T-helper 2 cell treated with Interferon-gamma antibody and Interleukin-4, amounts not matched to agents 5 μg/mL and 100 μg/mL, for 36 hours (primary cell): ENCODE results near the gene USP32.
"Not testable (repeated sequence)": the region's sequence is repeated elsewhere in the genome, so short reads cannot be mapped to it uniquely, and the experiment has no call there.

ENCODE experiments used
- DNase-seq: peaks from one replicate; pipeline ENCODE4 v3.0.0; 2021; ENCODE audit warnings: low spot score
- H3K27ac Mint-ChIP-seq: one replicate; pipeline ENCODE4 v1.8.0; 2021; ENCODE audit warnings: mild to moderate bottlenecking, mixed read lengths
- H3K27me3 Mint-ChIP-seq: one replicate; pipeline ENCODE4 v1.8.0; 2021; ENCODE audit warnings: low read depth, mixed read lengths
- H3K36me3 Mint-ChIP-seq: one replicate; pipeline ENCODE4 v1.8.0; 2021; ENCODE audit warnings: low read depth, mixed read lengths
- H3K4me1 Mint-ChIP-seq: one replicate; pipeline ENCODE4 v1.8.0; 2021; ENCODE audit warnings: low read depth, mixed read lengths
- H3K4me3 Mint-ChIP-seq: one replicate; pipeline ENCODE4 v1.8.0; 2022; ENCODE audit warnings: mild to moderate bottlenecking, moderate library complexity, mixed read lengths
- H3K9me3 Mint-ChIP-seq: one replicate; pipeline ENCODE4 v1.8.0; 2021; ENCODE audit warnings: mixed read lengths

USP32 gene

DNA sequence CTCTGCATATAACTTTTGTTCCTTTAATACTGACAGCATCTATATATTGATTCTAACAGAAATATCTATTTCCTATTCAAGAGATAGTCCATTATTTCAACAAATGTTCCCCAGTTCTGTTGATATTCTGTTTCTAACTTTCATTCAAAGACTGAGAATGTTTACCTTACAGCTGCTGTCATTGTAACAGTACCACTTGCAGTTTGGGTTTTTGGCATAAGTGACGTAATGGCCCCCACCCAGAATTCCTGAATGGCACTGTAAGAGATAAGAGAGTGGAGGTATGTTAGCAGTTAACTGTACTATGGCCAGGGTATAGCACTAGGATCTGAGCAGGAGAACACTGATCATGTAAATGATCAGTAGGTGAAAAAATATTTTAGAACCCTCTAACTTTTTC, 211.6 kb downstream of the USP32 start:
- H3K4me1 Mint-ChIP-seq, H3K27ac Mint-ChIP-seq, DNase-seq, H3K9me3 Mint-ChIP-seq, H3K27me3 Mint-ChIP-seq, H3K4me3 Mint-ChIP-seq: not testable (repeated sequence)
- peaks cover 25% of the 10 kb centered on the region for H3K36me3 Mint-ChIP-seq

DNA sequence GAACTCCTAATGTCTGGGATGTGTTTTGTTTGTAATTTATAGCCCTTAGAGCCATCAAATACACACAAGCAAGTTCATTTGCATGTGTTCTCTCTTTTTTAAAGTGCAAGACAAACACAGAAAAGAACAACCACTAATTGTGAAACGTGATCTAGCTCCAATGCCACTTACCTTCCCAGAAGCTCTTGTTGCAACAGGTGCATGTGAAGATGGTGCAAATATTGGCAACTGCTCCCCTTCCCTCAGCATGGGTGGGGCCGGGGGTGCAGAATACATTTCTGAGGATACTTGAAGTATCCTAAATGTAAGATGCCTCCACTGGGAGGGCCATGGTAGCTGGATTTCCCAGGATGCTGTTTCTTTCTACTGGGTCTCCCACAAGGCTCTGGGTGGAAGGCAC, 213.8 kb downstream of the USP32 start:
- H3K27me3 Mint-ChIP-seq, DNase-seq, H3K4me1 Mint-ChIP-seq, H3K27ac Mint-ChIP-seq, H3K9me3 Mint-ChIP-seq, H3K4me3 Mint-ChIP-seq: not testable (repeated sequence)
- H3K36me3 Mint-ChIP-seq = peaks cover 18% of the 10 kb centered on the region

DNA sequence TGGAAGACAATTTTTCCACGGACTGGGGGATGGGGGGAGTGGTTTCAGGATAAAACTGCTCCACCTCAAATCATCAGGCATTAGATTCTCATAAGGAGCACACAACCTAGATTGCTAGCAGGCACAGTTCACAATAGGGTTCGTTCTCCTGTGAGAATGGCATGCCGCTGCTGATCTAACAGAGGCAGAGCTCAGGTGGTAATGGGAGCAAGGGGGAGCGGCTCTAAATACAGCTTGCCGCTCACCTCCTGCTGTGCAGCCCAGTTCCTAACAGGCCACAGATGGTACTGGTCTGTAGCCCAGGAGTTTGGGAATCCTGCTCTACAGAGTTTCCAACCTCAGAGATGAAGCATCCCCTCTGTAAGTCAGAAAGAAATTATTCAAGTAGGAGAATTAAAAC, 215.2 kb downstream of the USP32 start:
- H3K36me3 Mint-ChIP-seq = peaks cover 18% of the 10 kb centered on the region
- not testable (repeated sequence) for H3K27ac Mint-ChIP-seq, H3K4me3 Mint-ChIP-seq, H3K27me3 Mint-ChIP-seq, H3K9me3 Mint-ChIP-seq, H3K4me1 Mint-ChIP-seq, DNase-seq

DNA sequence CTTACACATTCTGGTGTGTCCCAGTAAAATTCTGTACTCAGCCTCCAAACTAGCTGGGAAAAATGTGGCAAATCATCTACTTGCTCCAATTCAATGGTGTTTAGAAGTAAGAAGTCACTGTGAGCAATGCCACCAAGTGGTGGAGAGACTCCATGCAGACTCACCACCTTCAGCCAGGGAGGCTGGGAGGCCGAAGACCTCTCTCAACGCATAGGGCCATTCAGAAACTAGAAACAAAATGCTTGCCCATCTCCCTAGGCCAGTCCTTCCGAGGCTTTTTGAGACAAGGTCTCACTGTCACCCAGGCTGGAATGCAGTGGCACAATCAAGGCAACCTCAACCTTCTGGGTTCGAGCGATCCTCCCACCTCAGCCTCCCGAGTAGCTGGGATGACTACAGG, 217.2 kb downstream of the USP32 start:
- not testable (repeated sequence) for H3K9me3 Mint-ChIP-seq, H3K27ac Mint-ChIP-seq, H3K4me3 Mint-ChIP-seq, H3K4me1 Mint-ChIP-seq, H3K27me3 Mint-ChIP-seq, H3K36me3 Mint-ChIP-seq, DNase-seq

DNA sequence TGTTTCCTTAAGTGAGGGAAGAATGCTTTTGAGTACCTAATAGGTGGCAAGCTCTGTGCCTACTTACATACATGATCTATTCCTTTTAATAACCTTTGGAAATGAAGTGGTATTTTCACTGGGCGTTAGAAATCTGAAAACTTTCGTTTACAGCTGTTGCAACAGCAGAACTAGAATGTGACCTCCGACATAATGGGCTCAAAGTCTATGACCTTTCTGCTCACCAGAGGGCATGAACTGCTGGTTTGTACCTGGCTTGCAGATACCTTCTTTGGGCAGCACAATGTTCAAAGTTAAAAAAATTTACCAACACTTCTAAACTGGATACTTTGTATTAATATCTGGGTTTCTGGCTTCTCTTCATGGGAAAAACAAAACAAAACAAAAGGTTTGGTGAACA, 217.9 kb downstream of the USP32 start:
- H3K4me3 Mint-ChIP-seq = no peak overlapping the region
- H3K36me3 Mint-ChIP-seq = peaks cover 5% of the 10 kb centered on the region
- DNase-seq = no peak
- H3K9me3 Mint-ChIP-seq = no peaks in the 10 kb centered on the region
- H3K27ac Mint-ChIP-seq = no peak overlapping the region
- no peaks in the 10 kb centered on the region for H3K27me3 Mint-ChIP-seq
- peaks cover 8% of the 10 kb centered on the region for H3K4me1 Mint-ChIP-seq

DNA sequence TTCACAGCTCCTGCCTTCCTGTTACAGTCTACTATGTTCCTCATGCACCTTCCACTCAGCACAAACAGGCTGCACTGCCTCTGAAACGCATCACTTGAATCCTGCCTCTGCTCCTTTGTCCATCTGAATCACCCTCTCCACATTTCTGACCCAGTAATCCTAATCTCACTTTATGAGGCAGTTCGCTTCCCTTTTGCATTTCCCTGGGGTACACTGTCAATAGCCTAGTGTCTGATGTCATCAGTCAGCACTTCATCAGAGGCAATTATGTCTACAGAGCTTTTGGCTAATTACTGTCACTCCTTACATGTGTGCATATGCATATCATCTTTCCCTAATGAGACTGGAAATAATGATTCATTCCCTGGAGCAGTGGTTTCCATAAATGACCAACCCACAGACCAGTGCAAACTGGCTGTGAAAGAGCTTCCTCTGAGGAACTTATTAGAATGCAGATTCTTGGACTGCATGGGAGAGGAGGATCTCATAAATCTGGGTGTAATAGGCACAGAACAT, 218.6 kb downstream of the USP32 start:
- H3K27me3 Mint-ChIP-seq = no peaks in the 10 kb centered on the region
- H3K9me3 Mint-ChIP-seq = no peaks in the 10 kb centered on the region
- H3K36me3 Mint-ChIP-seq = peaks cover 3% of the 10 kb centered on the region
- peaks cover 8% of the 10 kb centered on the region for H3K4me1 Mint-ChIP-seq
- no peak for DNase-seq
- H3K27ac Mint-ChIP-seq = no peak overlapping the region
- no peak overlapping the region for H3K4me3 Mint-ChIP-seq

DNA sequence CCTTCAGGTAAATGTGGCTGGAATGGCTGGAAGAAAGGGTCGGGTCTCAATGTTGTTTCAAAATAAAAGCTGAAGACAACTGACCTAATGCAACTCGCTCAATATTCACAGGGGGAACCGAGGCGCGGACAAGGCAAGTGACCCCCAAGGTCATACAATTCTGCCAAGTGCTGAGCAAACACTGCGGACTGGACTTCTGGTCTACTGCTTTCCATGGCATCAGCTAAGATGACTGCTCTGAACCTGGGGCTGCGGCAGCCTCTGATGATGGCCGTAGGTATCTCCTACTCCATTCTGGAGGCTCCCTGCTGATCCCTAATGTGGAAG, 220.2 kb downstream of the USP32 start:
- DNase-seq = no peak
- Mint-ChIP-seq H3K27ac (no peak overlapping the region), H3K27me3 (no peaks in the 10 kb centered on the region), H3K4me1 (peaks cover 8% of the 10 kb centered on the region), H3K36me3 (peaks cover 3% of the 10 kb centered on the region), H3K4me3 (no peak overlapping the region), H3K9me3 (no peaks in the 10 kb centered on the region)

DNA sequence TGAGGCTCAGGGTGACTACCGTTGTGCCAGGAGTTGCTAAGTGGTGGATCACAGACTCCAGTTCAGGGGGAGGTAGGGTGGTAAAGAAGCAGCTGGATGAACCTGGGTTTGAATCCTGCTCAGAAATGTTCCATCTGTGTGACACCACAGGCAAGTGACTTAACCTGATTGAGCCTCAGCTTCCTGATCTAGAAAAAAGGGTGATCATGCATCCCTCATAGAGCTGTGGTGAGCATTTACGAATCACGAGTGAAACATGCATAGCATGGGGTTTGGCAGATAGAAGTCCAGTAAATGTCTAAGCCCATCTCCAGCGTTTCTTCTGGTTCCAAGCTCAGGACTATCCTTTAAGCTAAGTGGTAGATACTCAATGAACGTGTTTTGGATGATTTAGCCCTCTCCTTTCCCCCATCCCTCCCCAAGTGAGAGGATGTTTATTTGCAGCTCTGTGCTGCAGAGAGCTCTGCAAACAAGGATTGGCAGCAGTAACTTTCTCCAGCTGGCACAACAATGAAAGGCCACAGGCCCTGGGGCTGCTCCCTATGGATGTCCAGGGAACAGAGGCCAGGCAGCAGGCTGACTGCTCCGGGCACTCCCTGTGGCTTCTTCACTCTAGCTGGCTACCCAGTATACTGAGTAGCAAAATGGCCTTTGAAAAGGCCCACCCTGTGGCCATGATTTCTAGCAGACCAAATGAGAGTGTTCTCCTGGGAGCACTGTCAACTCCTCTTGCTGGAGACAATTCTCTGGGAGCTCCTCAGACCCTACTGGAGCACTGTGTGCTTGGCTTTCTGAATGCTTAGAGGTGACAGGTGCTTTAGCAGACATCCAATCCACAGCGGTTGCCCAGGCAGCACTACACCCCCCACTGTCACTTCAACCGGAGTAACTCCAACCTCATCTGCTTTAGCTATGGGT, 220.8 kb downstream of the USP32 start:
- peaks cover 11% of the 10 kb centered on the region for H3K4me1 Mint-ChIP-seq
- DNase-seq = no peak
- H3K36me3 Mint-ChIP-seq = no peaks in the 10 kb centered on the region
- H3K27ac Mint-ChIP-seq = no peak overlapping the region
- no peak overlapping the region for H3K4me3 Mint-ChIP-seq
- no peaks in the 10 kb centered on the region for H3K27me3 Mint-ChIP-seq
- H3K9me3 Mint-ChIP-seq = no peaks in the 10 kb centered on the region

DNA sequence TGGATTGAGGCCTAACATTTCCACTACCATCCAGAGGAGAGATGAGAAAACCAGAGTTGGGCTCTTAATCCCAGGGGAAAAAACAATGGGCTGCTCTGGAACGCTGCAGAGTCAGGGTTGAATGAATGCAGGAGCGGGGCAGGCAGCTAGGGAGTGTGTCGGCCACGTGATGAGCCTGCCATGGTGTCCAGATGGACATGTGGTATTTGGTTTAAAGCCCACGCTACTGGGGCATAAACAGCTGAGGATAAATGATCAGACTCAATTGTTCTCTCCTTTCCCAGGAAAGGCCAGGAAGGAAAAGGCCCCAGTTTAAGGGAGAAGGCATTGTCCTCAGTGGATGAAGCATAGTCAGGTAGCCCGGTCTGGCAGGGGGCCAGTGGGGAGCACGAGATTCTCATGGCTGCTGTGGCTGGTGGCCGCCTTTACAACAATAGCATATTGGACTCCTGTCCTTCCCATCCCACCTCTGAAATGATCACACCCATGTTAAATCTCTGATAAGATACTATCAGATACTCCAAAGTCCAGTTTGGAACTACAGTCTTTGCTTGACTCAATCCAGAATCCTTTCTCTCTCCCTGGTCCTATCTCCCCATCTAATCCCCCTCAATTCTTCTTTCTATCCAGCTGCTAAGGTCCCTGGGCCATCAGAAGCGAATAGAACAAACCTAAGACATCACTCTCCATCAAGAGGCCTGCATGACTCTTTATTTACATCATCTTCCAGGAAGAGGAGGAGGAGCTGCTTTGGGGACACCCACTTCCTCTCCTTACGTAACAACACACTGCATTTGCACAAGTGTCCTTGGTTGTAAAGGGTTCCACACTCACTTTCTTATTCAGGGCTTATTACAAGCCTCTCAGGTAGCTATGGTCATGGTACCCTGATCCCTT, 221.8 kb downstream of the USP32 start:
- no peak for DNase-seq
- no peaks in the 10 kb centered on the region for H3K36me3 Mint-ChIP-seq
- H3K27ac Mint-ChIP-seq = peak overlapping the region; percentile 86
- H3K4me3 Mint-ChIP-seq = peak overlapping the region; percentile 25
- H3K9me3 Mint-ChIP-seq = no peaks in the 10 kb centered on the region
- H3K27me3 Mint-ChIP-seq = no peaks in the 10 kb centered on the region
- H3K4me1 Mint-ChIP-seq = peaks cover 18% of the 10 kb centered on the region

DNA sequence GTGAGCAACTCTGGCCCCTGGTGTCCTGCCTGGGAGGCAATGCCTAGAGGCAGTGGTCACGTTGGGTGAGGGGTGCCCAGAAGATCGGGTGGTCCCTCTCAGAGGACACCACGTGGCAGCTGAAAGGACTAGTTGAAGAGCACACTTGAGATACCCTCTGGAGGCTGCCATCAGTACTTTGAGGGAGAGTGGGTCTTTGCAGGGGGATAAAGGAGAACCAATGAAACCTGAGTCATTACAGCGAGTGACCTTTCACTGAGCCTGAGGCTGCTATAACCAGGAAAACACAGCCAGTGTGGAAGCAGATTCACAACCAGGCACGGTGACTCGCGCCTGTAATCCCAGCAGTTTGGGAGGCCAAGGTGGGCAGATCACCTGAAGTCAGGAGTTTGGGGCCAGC, 223.3 kb downstream of the USP32 start:
- H3K27me3 Mint-ChIP-seq = no peaks in the 10 kb centered on the region
- H3K27ac Mint-ChIP-seq = no peak overlapping the region
- no peak overlapping the region for H3K4me3 Mint-ChIP-seq
- DNase-seq = no peak
- H3K36me3 Mint-ChIP-seq = no peaks in the 10 kb centered on the region
- peaks cover 25% of the 10 kb centered on the region for H3K4me1 Mint-ChIP-seq
- H3K9me3 Mint-ChIP-seq = no peaks in the 10 kb centered on the region

DNA sequence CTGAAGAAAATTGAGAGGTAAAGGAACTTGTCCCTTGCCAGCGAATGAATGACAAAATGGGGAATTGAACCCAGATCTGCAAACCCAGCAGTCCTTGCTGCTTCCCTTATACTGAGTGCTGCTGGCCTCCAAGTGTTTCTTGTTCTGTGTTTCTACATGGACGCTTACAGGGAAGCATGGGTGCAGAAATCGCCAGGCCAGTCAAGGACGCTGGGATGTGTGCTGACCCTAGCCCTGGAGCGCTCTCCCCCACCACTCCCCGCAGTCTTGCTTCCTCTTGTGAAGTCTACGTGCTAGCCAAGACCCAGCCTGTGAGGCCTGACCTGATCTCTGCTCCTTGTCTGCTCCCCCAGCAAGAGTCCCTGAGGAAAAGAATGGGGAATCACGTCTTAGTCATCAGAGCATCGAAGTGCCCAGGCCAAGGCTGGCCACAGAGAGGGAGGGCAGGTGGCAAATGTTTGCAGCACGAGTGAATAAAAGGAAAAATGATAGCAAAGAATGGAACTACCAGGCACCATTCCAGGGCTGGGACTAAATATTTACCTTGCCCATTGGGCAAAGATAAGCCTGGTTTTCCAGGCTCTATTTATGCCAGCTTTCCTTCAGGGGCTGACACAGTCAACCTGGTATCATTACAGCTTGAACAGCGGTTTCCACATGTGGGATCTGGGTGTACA, 224.7 kb downstream of the USP32 start:
- Mint-ChIP-seq H3K36me3 (no peaks in the 10 kb centered on the region), H3K9me3 (no peaks in the 10 kb centered on the region), H3K27me3 (no peaks in the 10 kb centered on the region), H3K4me1 (peaks cover 24% of the 10 kb centered on the region), H3K4me3 (no peak overlapping the region), H3K27ac (no peak overlapping the region)
- no peak for DNase-seq

DNA sequence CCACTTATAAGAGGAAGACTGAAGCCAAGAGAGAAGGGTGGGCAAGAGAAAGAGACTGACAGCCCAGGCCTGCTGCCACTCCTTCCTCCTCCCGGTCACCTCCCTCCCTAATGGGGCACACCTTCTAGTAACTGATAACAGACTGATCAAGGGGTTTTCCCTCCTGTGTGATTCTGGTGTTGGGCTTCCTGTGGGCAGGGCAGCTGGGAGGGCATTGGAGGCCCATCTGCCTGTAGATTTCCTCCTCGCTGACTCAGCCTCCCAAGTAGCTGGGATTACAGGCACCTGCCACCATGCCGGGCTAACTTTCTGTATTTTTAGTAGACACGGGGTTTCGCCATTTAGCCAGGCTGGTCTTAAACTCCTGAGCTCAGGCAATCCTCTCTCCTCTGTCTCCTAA, 226.0 kb downstream of the USP32 start:
- Mint-ChIP-seq H3K36me3 (no peaks in the 10 kb centered on the region), H3K9me3 (no peaks in the 10 kb centered on the region), H3K4me1 (peaks cover 23% of the 10 kb centered on the region), H3K27ac (no peak overlapping the region), H3K4me3 (no peak overlapping the region), H3K27me3 (no peaks in the 10 kb centered on the region)
- DNase-seq = peak; percentile 27

DNA sequence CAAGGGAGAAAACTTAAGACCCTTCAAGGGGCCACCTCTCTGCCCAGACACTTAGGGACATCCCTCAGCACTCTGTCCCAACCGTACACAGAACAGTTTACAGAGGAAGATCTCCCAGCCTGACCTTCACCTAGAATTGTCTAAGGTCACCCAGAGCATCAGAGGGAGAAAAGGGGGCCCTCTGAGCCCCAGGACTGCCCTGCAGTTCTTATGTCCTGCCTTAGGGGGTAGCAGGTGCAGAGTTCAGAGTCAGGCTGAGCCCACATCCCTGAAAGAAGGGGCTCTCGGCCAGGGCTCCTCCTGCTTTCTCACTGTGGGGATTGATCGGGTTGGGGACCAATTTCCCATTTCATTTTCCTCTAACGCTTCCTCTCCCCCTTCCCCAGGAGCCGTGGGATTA, 226.7 kb downstream of the USP32 start:
- H3K27ac Mint-ChIP-seq = no peak overlapping the region
- no peak overlapping the region for H3K4me3 Mint-ChIP-seq
- no peaks in the 10 kb centered on the region for H3K9me3 Mint-ChIP-seq
- H3K4me1 Mint-ChIP-seq = peaks cover 18% of the 10 kb centered on the region
- no peaks in the 10 kb centered on the region for H3K27me3 Mint-ChIP-seq
- no peaks in the 10 kb centered on the region for H3K36me3 Mint-ChIP-seq
- no peak for DNase-seq

DNA sequence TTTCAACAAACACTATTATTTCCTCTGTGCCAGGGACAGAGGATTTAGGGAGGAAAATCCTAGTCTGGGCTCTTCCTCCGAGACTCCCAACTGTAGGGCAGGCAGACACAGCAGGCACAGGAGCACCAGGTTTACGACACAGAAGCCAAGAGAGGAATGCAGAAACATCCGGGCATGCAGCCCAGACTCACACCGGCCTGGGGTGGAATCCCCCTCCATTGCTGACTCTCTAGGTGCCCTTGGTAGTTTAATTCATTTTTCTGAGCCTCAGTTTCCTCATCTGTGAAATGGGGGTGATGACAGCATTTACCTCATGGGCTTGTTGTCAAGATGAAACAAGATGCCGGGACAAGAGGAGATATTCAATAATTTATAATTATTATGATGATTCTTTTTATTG, 227.2 kb downstream of the USP32 start:
- Mint-ChIP-seq H3K27ac (no peak overlapping the region), H3K4me3 (no peak overlapping the region), H3K4me1 (peaks cover 17% of the 10 kb centered on the region), H3K36me3 (no peaks in the 10 kb centered on the region), H3K27me3 (no peaks in the 10 kb centered on the region), H3K9me3 (no peaks in the 10 kb centered on the region)
- DNase-seq = no peak
